Coronary artery (tissue), 2 donors: ENCODE measurements around the gene CASZ1.

Source experiments
- DNase-seq: peaks from one replicate; pipeline ENCODE4 v3.0.0-alpha.2; 2017; ENCODE audit warnings: low spot score
- H3K27ac ChIP-seq, 2 donors: fragments of 200-600 bp; sonication (generic); one replicate each; pipeline ENCODE4 v1.5.1; 2016 to 2019
- H3K4me3 ChIP-seq: fragments of 200-600 bp; sonication (generic); 2 replicates; pipeline ENCODE4 v1.5.1; 2016; ENCODE audit warnings: mild to moderate bottlenecking, moderate library complexity
- CTCF ChIP-seq: fragments of 200-600 bp; sonication (generic); IDR thresholded peaks from one replicate; pipeline ENCODE4 v1.5.1; 2019; ENCODE audit warnings: antibody characterized with exemption

CASZ1 gene

GRCh38 chr1:10680487-10680886, 116.0 kb downstream of the CASZ1 start:
- Histone ChIP-seq H3K27ac (no peak overlapping the region), H3K4me3 (no peak overlapping the region)

GRCh38 chr1:10679496-10680220, 116.8 kb downstream of the CASZ1 start:
- no peak for DNase-seq
- Histone ChIP-seq H3K27ac (no peak overlapping the region), H3K4me3 (no peak overlapping the region)
- TF ChIP-seq CTCF, result no peak

More at GRCh38 chr1:10680487-10680886, 116.0 kb downstream of the CASZ1 start:
- DNase-seq, result no peak
- no peak for TF ChIP-seq CTCF

- H3K4me3 ChIP-seq, result no peak overlapping the region
- TF ChIP-seq CTCF, result no peak
- H3K27ac ChIP-seq, result no peak overlapping the region
These were observed 117.6 kb downstream of the CASZ1 start for GRCh38 chr1:10678852-10679251.

GRCh38 chr1:10678402-10678801, 118.0 kb downstream of the CASZ1 start:
- Histone ChIP-seq H3K27ac (no peak overlapping the region), H3K4me3 (no peak overlapping the region)
- no peak for DNase-seq
- no peak for TF ChIP-seq CTCF

More at GRCh38 chr1:10678852-10679251, 117.6 kb downstream of the CASZ1 start:
- DNase-seq, result no peak

GRCh38 chr1:10677491-10678391, 118.7 kb downstream of the CASZ1 start:
- Histone ChIP-seq H3K4me3 (no peak overlapping the region), H3K27ac (no peak overlapping the region)
- TF ChIP-seq CTCF, result no peak
- DNase-seq, result no peak

- H3K27ac ChIP-seq, result no peak overlapping the region
- TF ChIP-seq CTCF, result no peak
- no peak for DNase-seq
- no peak overlapping the region for H3K4me3 ChIP-seq
These were observed 119.5 kb downstream of the CASZ1 start for GRCh38 chr1:10676963-10677362.
